ENCODE data around the gene BTBD9. TPM values are rescaled to one million over a fixed set of nuclear protein-coding genes. Genes with fewer than 3 reads are reported as not detected.

BTBD9 gene
- total and polyA plus RNA-seq, 2 donors, result 2.9 to 4.2 TPM

DNA sequence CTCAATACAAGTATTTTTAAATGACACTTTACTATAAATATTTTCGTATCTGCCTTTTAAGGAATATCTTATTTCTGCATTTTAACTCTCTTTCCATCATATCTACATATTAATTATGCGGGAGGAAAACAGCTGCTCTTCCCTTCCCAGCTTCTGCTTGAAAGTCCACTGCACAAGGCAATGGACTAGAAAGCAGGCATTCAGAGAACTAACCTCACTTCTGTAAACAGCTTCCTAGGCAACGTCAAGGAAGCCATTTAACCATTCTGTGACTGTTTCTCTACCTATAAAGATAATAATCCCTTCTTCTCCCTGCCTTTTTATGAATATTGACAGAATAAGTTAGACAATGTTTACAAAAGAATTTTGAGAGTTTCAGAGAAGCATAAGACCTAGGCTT lies 319.4 kb downstream of the BTBD9 start:
- Histone ChIP-seq H3K27me3 (ENCODE audit: control insufficient read depth in 2 of 2, insufficient read depth in 1 of 2, low read length in 1 of 2) (no peaks in the 10 kb centered on the region), H3K4me1 (ENCODE audit: control insufficient read depth in 2 of 2, insufficient read depth in 2 of 2, low read length in 2 of 2) (no peaks in the 10 kb centered on the region), H3K27ac (ENCODE audit: low read depth in 1 of 2, low read length in 1 of 2) (no peak overlapping the region), H3K9me3 (ENCODE audit: control insufficient read depth in 2 of 2, insufficient read depth in 1 of 2, low read length in 1 of 2) (no peaks in the 10 kb centered on the region), H3K36me3 (ENCODE audit: control insufficient read depth in 2 of 2, insufficient read depth in 2 of 2, low read length in 1 of 2) (no peaks in the 10 kb centered on the region), H3K4me3 (ENCODE audit: low read length in 2 of 2) (no peak overlapping the region)
- 93% methylated on average over 3 of the region's 3 CpGs for WGBS
- DNase-seq (ENCODE audit: low read depth in 6 of 9, low spot score in 9 of 9), result no peak

DNA sequence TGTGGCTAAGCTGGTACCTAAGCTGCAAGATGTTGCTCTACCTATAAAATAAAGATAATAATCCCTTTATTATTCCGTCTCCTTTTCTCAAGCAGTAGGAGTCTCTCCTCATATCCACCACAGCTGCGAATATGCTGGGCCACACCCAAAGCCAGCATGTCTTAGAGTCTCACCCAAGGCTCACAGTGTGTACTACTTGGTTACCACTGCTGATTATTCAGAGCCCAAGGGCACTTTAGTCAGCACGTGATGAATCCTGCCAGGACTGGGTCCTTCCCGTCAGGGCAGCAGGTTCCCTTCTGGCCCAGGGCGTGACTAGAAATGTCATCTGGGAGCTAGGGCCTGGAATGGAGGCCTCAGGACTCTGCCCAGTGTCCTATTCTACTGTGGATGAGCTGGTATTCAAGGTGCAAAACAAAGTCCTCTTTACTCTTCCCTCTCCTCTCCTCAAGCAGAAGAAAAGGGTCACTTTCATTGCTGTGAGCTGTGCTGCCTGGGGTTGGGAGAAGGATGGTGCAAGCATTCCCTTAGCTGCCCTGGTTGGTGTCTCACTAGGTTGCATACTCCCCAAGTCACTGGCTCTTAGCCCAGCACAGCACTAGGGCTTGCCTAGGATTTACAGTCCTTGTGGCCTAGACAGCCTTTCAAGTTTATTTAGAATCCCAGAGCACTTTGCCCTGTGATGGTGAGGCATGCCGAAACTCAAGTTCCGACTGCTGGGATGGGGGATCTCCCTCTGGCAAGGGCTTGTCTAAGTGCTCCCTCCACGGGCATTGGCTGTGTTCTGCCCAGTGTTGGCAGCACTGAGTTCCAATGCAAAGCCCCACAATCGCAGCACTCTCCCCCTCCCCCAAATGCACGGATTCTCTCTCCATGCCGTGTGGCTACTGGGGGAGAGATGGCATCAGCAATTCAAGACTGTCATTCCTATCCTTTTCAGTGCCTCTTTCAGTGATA lies 320.2 kb downstream of the BTBD9 start:
- 97% methylated on average over 11 of the region's 11 CpGs for WGBS
- no peak overlapping the region for H3K27ac ChIP-seq (ENCODE audit: low read depth in 1 of 2, low read length in 1 of 2)
- no peak for DNase-seq (ENCODE audit: low read depth in 6 of 9, low spot score in 9 of 9)

GRCh38 chr6:38316099-38316868 lies 323.4 kb downstream of the BTBD9 start:
- no peak overlapping the region for H3K4me3 ChIP-seq (ENCODE audit: low read length in 2 of 2)
- H3K9me3 ChIP-seq (ENCODE audit: control insufficient read depth in 2 of 2, insufficient read depth in 1 of 2, low read length in 1 of 2), result no peaks in the 10 kb centered on the region
- H3K36me3 ChIP-seq (ENCODE audit: control insufficient read depth in 2 of 2, insufficient read depth in 2 of 2, low read length in 1 of 2), result no peaks in the 10 kb centered on the region
- no peak overlapping the region for H3K27ac ChIP-seq (ENCODE audit: low read depth in 1 of 2, low read length in 1 of 2)
- WGBS, result 100% methylated on average over 1 of the region's 1 CpG
- H3K27me3 ChIP-seq (ENCODE audit: control insufficient read depth in 2 of 2, insufficient read depth in 1 of 2, low read length in 1 of 2), result no peaks in the 10 kb centered on the region
- no peak for DNase-seq (ENCODE audit: low read depth in 6 of 9, low spot score in 9 of 9)
- no peaks in the 10 kb centered on the region for H3K4me1 ChIP-seq (ENCODE audit: control insufficient read depth in 2 of 2, insufficient read depth in 2 of 2, low read length in 2 of 2)

More for the DNA sequence above, 320.2 kb downstream of the BTBD9 start:
- Histone ChIP-seq H3K36me3 (ENCODE audit: control insufficient read depth in 2 of 2, insufficient read depth in 2 of 2, low read length in 1 of 2) (no peaks in the 10 kb centered on the region), H3K4me1 (ENCODE audit: control insufficient read depth in 2 of 2, insufficient read depth in 2 of 2, low read length in 2 of 2) (no peaks in the 10 kb centered on the region), H3K4me3 (ENCODE audit: low read length in 2 of 2) (no peak overlapping the region), H3K9me3 (ENCODE audit: control insufficient read depth in 2 of 2, insufficient read depth in 1 of 2, low read length in 1 of 2) (no peaks in the 10 kb centered on the region), H3K27me3 (ENCODE audit: control insufficient read depth in 2 of 2, insufficient read depth in 1 of 2, low read length in 1 of 2) (no peaks in the 10 kb centered on the region)

GRCh38 chr6:38311201-38311600 lies 328.5 kb downstream of the BTBD9 start:
- Histone ChIP-seq H3K4me3 (ENCODE audit: low read length in 2 of 2) (no peak overlapping the region), H3K36me3 (ENCODE audit: control insufficient read depth in 2 of 2, insufficient read depth in 2 of 2, low read length in 1 of 2) (no peaks in the 10 kb centered on the region), H3K4me1 (ENCODE audit: control insufficient read depth in 2 of 2, insufficient read depth in 2 of 2, low read length in 2 of 2) (peaks cover 4 to 6% of the 10 kb centered on the region in 2 donors), H3K27ac (ENCODE audit: low read depth in 1 of 2, low read length in 1 of 2) (no peak overlapping the region), H3K27me3 (ENCODE audit: control insufficient read depth in 2 of 2, insufficient read depth in 1 of 2, low read length in 1 of 2) (no peaks in the 10 kb centered on the region), H3K9me3 (ENCODE audit: control insufficient read depth in 2 of 2, insufficient read depth in 1 of 2, low read length in 1 of 2) (no peaks in the 10 kb centered on the region)
- 98% methylated on average over 3 of the region's 3 CpGs for WGBS
- DNase-seq (ENCODE audit: low read depth in 6 of 9, low spot score in 9 of 9), result no peak

DNA sequence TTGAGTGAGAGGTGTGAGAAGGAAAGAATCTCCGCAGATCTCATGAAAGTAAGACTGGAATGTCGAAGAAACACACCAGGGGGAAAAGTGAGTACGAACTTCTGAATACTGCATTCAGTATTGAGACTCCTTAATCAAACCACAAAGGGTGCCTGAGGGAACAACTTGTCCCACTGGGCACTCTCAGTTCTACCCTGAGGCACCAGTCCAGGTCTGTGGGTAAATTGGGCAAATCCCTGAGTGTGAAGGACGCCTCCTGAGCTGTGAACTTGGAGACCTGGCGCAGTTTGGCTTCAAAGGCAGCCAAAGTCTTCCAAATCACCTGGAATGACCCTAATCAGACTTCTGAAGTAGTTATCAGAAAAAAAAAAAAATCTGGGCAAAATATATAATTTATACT lies 329.7 kb downstream of the BTBD9 start:
- WGBS, result 97% methylated on average over 5 of the region's 5 CpGs
- DNase-seq (ENCODE audit: low read depth in 6 of 9, low spot score in 9 of 9), result no peak
- Histone ChIP-seq H3K27me3 (ENCODE audit: control insufficient read depth in 2 of 2, insufficient read depth in 1 of 2, low read length in 1 of 2) (no peaks in the 10 kb centered on the region), H3K9me3 (ENCODE audit: control insufficient read depth in 2 of 2, insufficient read depth in 1 of 2, low read length in 1 of 2) (no peaks in the 10 kb centered on the region), H3K4me1 (ENCODE audit: control insufficient read depth in 2 of 2, insufficient read depth in 2 of 2, low read length in 2 of 2) (peaks cover 4 to 6% of the 10 kb centered on the region in 2 donors), H3K4me3 (ENCODE audit: low read length in 2 of 2) (no peak overlapping the region), H3K27ac (ENCODE audit: low read depth in 1 of 2, low read length in 1 of 2) (no peak overlapping the region), H3K36me3 (ENCODE audit: control insufficient read depth in 2 of 2, insufficient read depth in 2 of 2, low read length in 1 of 2) (no peaks in the 10 kb centered on the region)

- peaks cover 4 to 6% of the 10 kb centered on the region in 2 donors for H3K4me1 ChIP-seq (ENCODE audit: control insufficient read depth in 2 of 2, insufficient read depth in 2 of 2, low read length in 2 of 2)
- peak in 6 of 9 donors; percentile 3 to 38 (median 17) for DNase-seq (ENCODE audit: low read depth in 6 of 9, low spot score in 9 of 9)
- H3K4me3 ChIP-seq (ENCODE audit: low read length in 2 of 2), result no peak overlapping the region
- no peak overlapping the region for H3K27ac ChIP-seq (ENCODE audit: low read depth in 1 of 2, low read length in 1 of 2)
- H3K9me3 ChIP-seq (ENCODE audit: control insufficient read depth in 2 of 2, insufficient read depth in 1 of 2, low read length in 1 of 2), result no peaks in the 10 kb centered on the region
- no peaks in the 10 kb centered on the region for H3K36me3 ChIP-seq (ENCODE audit: control insufficient read depth in 2 of 2, insufficient read depth in 2 of 2, low read length in 1 of 2)
- H3K27me3 ChIP-seq (ENCODE audit: control insufficient read depth in 2 of 2, insufficient read depth in 1 of 2, low read length in 1 of 2), result no peaks in the 10 kb centered on the region
Observed at GRCh38 chr6:38307740-38308139, 332.0 kb downstream of the BTBD9 start.

- Histone ChIP-seq H3K27me3 (ENCODE audit: control insufficient read depth in 2 of 2, insufficient read depth in 1 of 2, low read length in 1 of 2) (no peaks in the 10 kb centered on the region), H3K27ac (ENCODE audit: low read depth in 1 of 2, low read length in 1 of 2) (no peak overlapping the region), H3K4me1 (ENCODE audit: control insufficient read depth in 2 of 2, insufficient read depth in 2 of 2, low read length in 2 of 2) (peaks cover 4 to 6% of the 10 kb centered on the region in 2 donors), H3K36me3 (ENCODE audit: control insufficient read depth in 2 of 2, insufficient read depth in 2 of 2, low read length in 1 of 2) (no peaks in the 10 kb centered on the region), H3K4me3 (ENCODE audit: low read length in 2 of 2) (no peak overlapping the region), H3K9me3 (ENCODE audit: control insufficient read depth in 2 of 2, insufficient read depth in 1 of 2, low read length in 1 of 2) (no peaks in the 10 kb centered on the region)
- no peak for DNase-seq (ENCODE audit: low read depth in 6 of 9, low spot score in 9 of 9)
Observed at GRCh38 chr6:38306931-38307330, 332.8 kb downstream of the BTBD9 start.

DNA sequence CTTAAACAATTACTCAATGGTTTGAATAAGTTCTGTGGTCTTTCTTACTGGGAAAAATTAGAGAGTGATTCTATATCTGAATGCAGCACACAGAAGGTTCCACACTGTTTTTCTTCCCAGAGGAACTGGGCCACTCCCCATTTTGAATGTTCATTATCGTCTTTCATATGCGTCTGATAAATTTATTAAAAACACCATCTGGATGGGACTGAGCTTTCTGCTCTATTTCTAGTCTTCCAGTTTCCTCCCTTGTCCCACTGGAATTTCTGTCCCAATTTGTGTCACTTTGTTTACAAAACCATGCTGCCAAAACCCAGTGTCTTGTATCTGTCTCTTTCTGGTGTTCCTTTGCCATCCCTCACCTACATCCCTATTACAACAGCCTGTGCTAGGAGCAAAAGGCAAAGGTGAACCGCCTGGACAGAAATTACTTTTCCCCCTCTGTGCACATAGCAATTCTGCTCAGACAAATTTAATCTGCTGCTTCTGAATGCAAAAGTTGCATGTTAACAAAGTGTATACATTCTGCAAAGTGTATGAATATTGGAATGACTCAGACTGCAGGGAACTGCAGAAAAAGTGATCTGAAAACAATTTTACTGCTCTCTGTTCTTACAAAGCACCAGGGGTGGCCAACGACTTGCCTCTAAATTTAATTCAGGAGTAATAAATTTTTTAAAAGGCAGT lies 333.6 kb downstream of the BTBD9 start:
- H3K4me3 ChIP-seq (ENCODE audit: low read length in 2 of 2), result no peak overlapping the region
- no peak overlapping the region for H3K27ac ChIP-seq (ENCODE audit: low read depth in 1 of 2, low read length in 1 of 2)
- H3K9me3 ChIP-seq (ENCODE audit: control insufficient read depth in 2 of 2, insufficient read depth in 1 of 2, low read length in 1 of 2), result no peaks in the 10 kb centered on the region
- H3K27me3 ChIP-seq (ENCODE audit: control insufficient read depth in 2 of 2, insufficient read depth in 1 of 2, low read length in 1 of 2), result no peaks in the 10 kb centered on the region
- H3K4me1 ChIP-seq (ENCODE audit: control insufficient read depth in 2 of 2, insufficient read depth in 2 of 2, low read length in 2 of 2), result peaks cover 4 to 6% of the 10 kb centered on the region in 2 donors
- no peaks in the 10 kb centered on the region for H3K36me3 ChIP-seq (ENCODE audit: control insufficient read depth in 2 of 2, insufficient read depth in 2 of 2, low read length in 1 of 2)
- 87% methylated on average over 4 of the region's 4 CpGs for WGBS
- DNase-seq (ENCODE audit: low read depth in 6 of 9, low spot score in 9 of 9), result no peak

DNA sequence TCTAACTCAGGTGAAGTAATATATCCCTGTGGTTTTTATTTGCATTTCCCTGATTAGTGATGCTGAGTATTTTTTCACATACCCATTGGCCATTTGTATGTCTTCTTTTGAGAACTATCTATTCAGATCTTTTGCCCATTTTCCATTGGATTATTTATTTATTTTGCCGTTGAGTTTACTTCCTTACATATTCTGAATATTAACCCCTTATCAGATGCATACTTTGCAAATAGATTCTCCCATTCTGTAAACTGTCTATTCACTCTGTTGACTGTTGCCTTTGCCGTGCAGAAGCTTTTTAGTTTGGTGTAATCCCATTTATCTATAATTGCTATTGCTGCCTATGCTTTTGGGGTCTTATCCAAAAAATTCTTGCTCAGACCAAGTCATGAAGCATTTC lies 336.9 kb downstream of the BTBD9 start:
- H3K36me3 ChIP-seq (ENCODE audit: control insufficient read depth in 2 of 2, insufficient read depth in 2 of 2, low read length in 1 of 2), result no peaks in the 10 kb centered on the region
- H3K4me3 ChIP-seq (ENCODE audit: low read length in 2 of 2), result no peak overlapping the region
- H3K9me3 ChIP-seq (ENCODE audit: control insufficient read depth in 2 of 2, insufficient read depth in 1 of 2, low read length in 1 of 2), result no peaks in the 10 kb centered on the region
- 93% methylated on average over 2 of the region's 2 CpGs for WGBS
- H3K27me3 ChIP-seq (ENCODE audit: control insufficient read depth in 2 of 2, insufficient read depth in 1 of 2, low read length in 1 of 2), result no peaks in the 10 kb centered on the region
- DNase-seq (ENCODE audit: low read depth in 6 of 9, low spot score in 9 of 9), result no peak
- H3K4me1 ChIP-seq (ENCODE audit: control insufficient read depth in 2 of 2, insufficient read depth in 2 of 2, low read length in 2 of 2), result peaks cover 4 to 6% of the 10 kb centered on the region in 2 donors
- H3K27ac ChIP-seq (ENCODE audit: low read depth in 1 of 2, low read length in 1 of 2), result no peak overlapping the region

Data from thymus (tissue), 11 donors.